Common myeloid progenitor, CD34-positive (primary cell): ENCODE measurements around the gene RAB11FIP5.

Experiments used
- CTCF ChIA-PET: fragments of 350-600 bp; sonication (Branson Sonifier 250); formaldehyde crosslinking; loops from one replicate; lab custom pipeline; 2021; ENCODE audit warnings: antibody characterized with exemption; lab: Charles Lee
- POLR2A ChIA-PET: fragments of 350-600 bp; sonication (Branson Sonifier 250); formaldehyde crosslinking; loops from one replicate; lab custom pipeline; 2021; ENCODE audit warnings: antibody characterized with exemption; lab: Charles Lee
- DNase-seq, 3 donors: peaks; one replicate each; pipeline versions ENCODE4 v3.0.0 to v3.0.0-alpha.2; 2013
- H3K27ac ChIP-seq, 2 experiments: 1 replicate in 1 of 2; 2 replicates in 1 of 2; pipeline ENCODE4 v1.7.0; 2013; ENCODE audit warnings: inconsistent platforms in 2 of 2, low read length in 2 of 2, mild to moderate bottlenecking in 2 of 2, low read depth in 1 of 2, moderate library complexity in 1 of 2; ENCODE audit not compliant: severe bottlenecking in 2 of 2, insufficient read depth in 1 of 2, poor library complexity in 1 of 2
- H3K27me3 ChIP-seq, 5 experiments: replicated peaks in 2 of 5; 1 replicate in 3 of 5; 2 replicates in 2 of 5; pipeline versions ENCODE4 v1.6.1 to v1.7.0; 2013; ENCODE audit warnings: low read length in 4 of 5, mild to moderate bottlenecking in 2 of 5, moderate library complexity in 2 of 5, inconsistent platforms in 1 of 5; ENCODE audit not compliant: insufficient read depth in 5 of 5, control insufficient read depth in 4 of 5
- H3K36me3 ChIP-seq, 4 experiments: 1 replicate in 2 of 4; 2 replicates in 2 of 4; pipeline versions ENCODE4 v1.6.1 to v1.7.0; 2013; ENCODE audit warnings: low read length in 3 of 4, control low read depth in 1 of 4, mild to moderate bottlenecking in 1 of 4; ENCODE audit not compliant: control insufficient read depth in 4 of 4, insufficient read depth in 4 of 4
- H3K4me1 ChIP-seq, 4 experiments: 1 replicate in 3 of 4; 2 replicates in 1 of 4; pipeline versions ENCODE4 v1.6.1 to v1.7.1; 2013; ENCODE audit warnings: low read length in 3 of 4, mild to moderate bottlenecking in 3 of 4, control low read depth in 1 of 4, inconsistent platforms in 1 of 4, moderate library complexity in 1 of 4; ENCODE audit not compliant: control insufficient read depth in 4 of 4, insufficient read depth in 4 of 4; ENCODE audit errors: control extremely low read depth in 1 of 4
- H3K4me3 ChIP-seq, 7 experiments: 1 replicate in 4 of 7; 2 replicates in 3 of 7; pipeline versions ENCODE4 v1.5.1 to v1.7.0; 2013; ENCODE audit warnings: mild to moderate bottlenecking in 7 of 7, low read length in 6 of 7, moderate library complexity in 6 of 7, inconsistent platforms in 2 of 7, low read depth in 2 of 7, control low read depth in 1 of 7; ENCODE audit not compliant: insufficient read depth in 4 of 7, control insufficient read depth in 1 of 7; ENCODE audit errors: extremely low read depth in 1 of 7
- H3K9me3 ChIP-seq, 5 experiments: 1 replicate in 4 of 5; 2 replicates in 1 of 5; pipeline versions ENCODE4 v1.6.1 to v1.7.1; 2013; ENCODE audit warnings: low read length in 4 of 5, mild to moderate bottlenecking in 2 of 5, inconsistent platforms in 1 of 5, low read depth in 1 of 5, moderate library complexity in 1 of 5; ENCODE audit not compliant: control insufficient read depth in 4 of 5, insufficient read depth in 2 of 5; ENCODE audit errors: control extremely low read depth in 1 of 5
- WGBS: methylation state at CpG from one replicate; pipeline ENCODE4 v1.1.5; 2013; ENCODE audit not compliant: insufficient coverage; 5-methylcytosine and 5-hydroxymethylcytosine counted together

Gene RAB11FIP5

GRCh38 chr2:73027340-73027739 lies 85.4 kb downstream of the RAB11FIP5 start:
- H3K4me3 ChIP-seq = no peak overlapping the region
- no peak overlapping the region for H3K27ac ChIP-seq
- no peaks in the 10 kb centered on the region for H3K9me3 ChIP-seq
- ChIA-PET CTCF (interaction anchor here (1.4 kb wide), 1 partner anchor 9 kb away, joined by 3 read pairs; no protein-coding TSS in a partner anchor), POLR2A (interaction anchor here (0.7 kb wide), 1 partner anchor 9 kb away, joined by 3 read pairs; no protein-coding TSS in a partner anchor)
- no peaks in the 10 kb centered on the region for H3K4me1 ChIP-seq
- DNase-seq = no peak
- 100% methylated on average over 1 of the region's 1 CpG for WGBS
- H3K36me3 ChIP-seq = peaks cover 0 to 8% (median 2%) of the 10 kb centered on the region in 4 experiments
- no peaks in the 10 kb centered on the region for H3K27me3 ChIP-seq

GRCh38 chr2:73023497-73023896 lies 89.3 kb downstream of the RAB11FIP5 start:
- no peak for DNase-seq
- no peaks in the 10 kb centered on the region for H3K9me3 ChIP-seq
- H3K27ac ChIP-seq = no peak overlapping the region
- ChIA-PET POLR2A (no interaction called here), CTCF (interaction anchor here (0.6 to 1.1 kb wide), 2 partner anchors 12 to 29 kb away, joined by 3 to 4 read pairs; no protein-coding TSS in a partner anchor)
- no peaks in the 10 kb centered on the region for H3K4me1 ChIP-seq
- H3K4me3 ChIP-seq = no peak overlapping the region
- H3K36me3 ChIP-seq = peaks cover 0 to 22% (median 5%) of the 10 kb centered on the region in 4 experiments
- H3K27me3 ChIP-seq = no peaks in the 10 kb centered on the region
- WGBS = 75% methylated on average over 1 of the region's 1 CpG
